IMR-90 (cell line): ENCODE results near the gene ABCC4.

Experiments used
- FOS ChIP-seq: fragments of 150-350 bp; IDR thresholded peaks from 2 replicates; pipeline ENCODE4 v1.6.1; 2016; ENCODE audit warnings: low read depth, low read length
- TF ChIP-seq, protein P1 (sequence below): conservative IDR thresholded peaks from 2 replicates; pipeline ENCODE4 v1.5.1; 2012; ENCODE audit warnings: mild to moderate bottlenecking, low read depth, low read length, improper control_type of control experiment

DNA sequence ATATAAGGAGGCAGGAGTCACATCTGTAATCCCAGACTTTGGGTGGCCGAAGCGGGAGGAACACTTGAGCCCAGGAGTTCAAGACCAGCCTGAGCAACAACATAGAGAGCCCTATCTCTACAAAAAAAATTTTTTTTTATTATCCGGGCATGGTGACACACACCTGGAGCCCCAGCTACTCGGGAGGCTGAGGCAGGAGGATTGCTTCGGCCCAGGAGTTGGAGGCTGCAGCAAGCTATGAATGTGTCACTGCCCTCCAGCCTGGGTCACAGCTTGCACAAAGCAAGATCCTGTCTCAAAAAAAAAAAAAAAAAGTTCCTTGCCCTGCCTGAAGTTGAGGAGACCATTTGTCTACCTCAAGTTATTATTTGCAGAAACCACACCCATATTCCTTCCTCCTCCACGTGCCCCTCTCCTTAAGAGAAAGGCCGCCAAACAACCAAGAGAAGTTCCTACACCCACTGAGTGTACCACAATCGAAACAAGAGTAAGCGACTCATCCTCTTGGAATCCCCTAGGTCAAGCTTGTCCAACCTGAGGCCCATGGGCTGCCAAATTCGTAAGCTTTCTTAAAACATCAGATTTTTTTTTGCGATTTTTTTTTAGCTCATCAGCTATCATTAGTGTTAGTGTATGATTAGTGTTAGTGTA is 2.2 kb downstream of the ABCC4 start:
- peak; percentile 25; the same call in 1 of the 2 replicates for TF ChIP-seq FOS
- TF ChIP-seq, protein P1, sequence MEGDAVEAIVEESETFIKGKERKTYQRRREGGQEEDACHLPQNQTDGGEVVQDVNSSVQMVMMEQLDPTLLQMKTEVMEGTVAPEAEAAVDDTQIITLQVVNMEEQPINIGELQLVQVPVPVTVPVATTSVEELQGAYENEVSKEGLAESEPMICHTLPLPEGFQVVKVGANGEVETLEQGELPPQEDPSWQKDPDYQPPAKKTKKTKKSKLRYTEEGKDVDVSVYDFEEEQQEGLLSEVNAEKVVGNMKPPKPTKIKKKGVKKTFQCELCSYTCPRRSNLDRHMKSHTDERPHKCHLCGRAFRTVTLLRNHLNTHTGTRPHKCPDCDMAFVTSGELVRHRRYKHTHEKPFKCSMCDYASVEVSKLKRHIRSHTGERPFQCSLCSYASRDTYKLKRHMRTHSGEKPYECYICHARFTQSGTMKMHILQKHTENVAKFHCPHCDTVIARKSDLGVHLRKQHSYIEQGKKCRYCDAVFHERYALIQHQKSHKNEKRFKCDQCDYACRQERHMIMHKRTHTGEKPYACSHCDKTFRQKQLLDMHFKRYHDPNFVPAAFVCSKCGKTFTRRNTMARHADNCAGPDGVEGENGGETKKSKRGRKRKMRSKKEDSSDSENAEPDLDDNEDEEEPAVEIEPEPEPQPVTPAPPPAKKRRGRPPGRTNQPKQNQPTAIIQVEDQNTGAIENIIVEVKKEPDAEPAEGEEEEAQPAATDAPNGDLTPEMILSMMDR = no peak
